Adipocyte (in vitro differentiated cells): Measurements from ENCODE around the gene MCM8.
"Not testable (repeated sequence)": the region's sequence is repeated elsewhere in the genome, so short reads cannot be mapped to it uniquely, and the experiment has no call there.

ENCODE experiments used
- DNase-seq: peaks from one replicate; pipeline ENCODE4 v3.0.0-alpha.2; 2015; ENCODE audit warnings: low read depth
- H3K27me3 ChIP-seq: replicated peaks from 2 replicates; pipeline ENCODE4 v1.7.0; 2013; ENCODE audit warnings: mild to moderate bottlenecking, low read length, moderate library complexity; ENCODE audit not compliant: control insufficient read depth, insufficient read depth
- H3K36me3 ChIP-seq: 2 replicates; pipeline ENCODE4 v1.7.0; 2013; ENCODE audit warnings: low read length, mild to moderate bottlenecking, moderate library complexity; ENCODE audit not compliant: control insufficient read depth, insufficient read depth, severe bottlenecking
- H3K4me1 ChIP-seq: 2 replicates; pipeline ENCODE4 v1.7.0; 2013; ENCODE audit warnings: mild to moderate bottlenecking, low read length, moderate library complexity; ENCODE audit not compliant: control insufficient read depth, insufficient read depth
- H3K4me3 ChIP-seq: 2 replicates; pipeline ENCODE4 v1.7.0; 2013; ENCODE audit warnings: mild to moderate bottlenecking, low read length, moderate library complexity
- H3K9ac ChIP-seq: 2 replicates; pipeline ENCODE4 v1.7.0; 2013; ENCODE audit warnings: mild to moderate bottlenecking, low read length, moderate library complexity
- H3K9me3 ChIP-seq: 2 replicates; pipeline ENCODE4 v1.7.0; 2013; ENCODE audit warnings: mild to moderate bottlenecking, low read length, moderate library complexity; ENCODE audit not compliant: control insufficient read depth

The MCM8 gene

DNA sequence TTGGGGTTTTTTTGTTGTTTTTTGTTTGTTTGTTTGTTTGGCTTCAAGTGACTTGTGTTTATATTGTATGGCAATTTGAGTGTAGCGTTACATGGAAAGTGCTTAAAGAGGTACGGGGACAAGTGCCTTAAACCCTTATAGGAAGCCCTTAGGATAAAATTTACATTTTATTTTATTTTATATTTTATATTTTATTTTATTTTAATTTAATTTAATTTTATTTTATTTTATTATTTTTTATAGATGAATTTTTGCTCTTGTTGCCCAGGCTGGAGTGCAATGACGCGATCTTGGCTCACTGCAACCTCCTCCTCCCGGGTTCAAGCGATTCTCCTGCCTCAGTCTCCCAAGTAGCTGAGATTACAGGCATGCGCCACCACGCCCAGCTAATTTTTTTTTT, 82.5 kb downstream of the MCM8 start:
- DNase-seq, H3K9ac ChIP-seq, H3K9me3 ChIP-seq, H3K4me3 ChIP-seq, H3K27me3 ChIP-seq: not testable (repeated sequence)
- Histone ChIP-seq H3K36me3 (peaks cover 66% of the 10 kb centered on the region), H3K4me1 (peaks cover 50% of the 10 kb centered on the region)

DNA sequence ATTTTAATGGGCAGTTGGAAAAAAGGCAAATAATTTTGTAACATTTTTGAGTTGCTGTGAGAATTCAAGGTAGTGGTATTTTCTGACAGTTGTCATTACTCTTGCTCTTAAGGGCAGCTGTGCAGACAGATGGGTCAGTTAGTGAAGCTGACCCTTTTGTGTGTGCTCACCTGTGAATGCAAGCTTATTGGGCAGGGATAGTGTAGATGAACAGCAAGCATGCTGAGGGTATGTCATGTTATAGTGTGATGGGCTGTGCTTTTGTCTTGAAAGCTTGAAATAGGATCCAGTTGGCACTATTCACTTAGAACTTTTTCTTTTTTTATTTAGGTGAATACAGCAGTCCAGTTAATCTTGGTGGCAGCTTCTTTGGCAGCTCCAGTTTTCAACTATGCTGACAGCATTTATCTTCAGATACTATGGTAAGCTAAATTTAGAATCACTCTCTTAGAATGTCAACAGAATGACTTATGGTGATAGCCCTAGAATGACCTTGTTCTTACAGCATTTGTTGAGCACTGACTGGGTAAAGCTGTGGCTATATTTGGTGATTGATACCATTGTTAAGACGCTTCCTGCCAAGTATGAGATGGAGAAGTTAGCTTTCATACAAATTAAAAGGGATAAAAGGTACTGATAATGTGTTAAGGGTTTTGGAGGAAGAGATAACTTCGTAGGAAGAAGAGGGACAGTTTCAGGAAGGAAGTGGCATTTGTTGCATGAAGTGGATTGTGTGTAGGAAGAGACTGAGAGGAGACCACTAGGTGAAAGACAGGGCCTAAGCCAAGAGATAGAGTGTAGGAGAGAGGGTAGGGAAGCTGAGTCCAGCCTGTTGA, 83.9 kb downstream of the MCM8 start:
- no peak overlapping the region for H3K4me3 ChIP-seq
- no peak for DNase-seq
- no peak overlapping the region for H3K9ac ChIP-seq
- H3K9me3 ChIP-seq = no peaks in the 10 kb centered on the region
- H3K4me1 ChIP-seq = peaks cover 40% of the 10 kb centered on the region
- peaks cover 75% of the 10 kb centered on the region for H3K36me3 ChIP-seq
- H3K27me3 ChIP-seq = no peaks in the 10 kb centered on the region

DNA sequence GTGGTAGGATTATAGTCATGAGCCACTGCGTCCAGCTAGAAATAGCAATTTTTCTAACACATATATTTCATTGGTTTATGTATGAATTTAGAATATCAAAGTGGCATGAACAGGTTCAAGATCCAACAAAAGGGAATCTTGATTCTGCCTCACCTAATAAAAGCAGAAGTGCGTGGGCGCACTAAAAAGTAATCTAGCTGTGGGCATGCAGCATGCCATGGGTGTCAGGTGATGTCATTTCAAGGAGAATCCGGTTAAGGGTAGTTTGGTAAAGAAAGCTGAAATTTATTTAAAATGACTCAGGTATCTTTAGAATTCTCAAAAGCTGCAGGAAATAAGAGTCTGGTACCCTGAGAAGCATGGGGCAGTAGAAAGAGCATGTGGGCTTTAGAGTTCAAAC, 85.8 kb downstream of the MCM8 start:
- Histone ChIP-seq H3K9ac (no peak overlapping the region), H3K36me3 (peaks cover 93% of the 10 kb centered on the region), H3K27me3 (no peaks in the 10 kb centered on the region), H3K4me1 (peaks cover 25% of the 10 kb centered on the region), H3K9me3 (no peaks in the 10 kb centered on the region), H3K4me3 (no peak overlapping the region)
- DNase-seq = no peak

DNA sequence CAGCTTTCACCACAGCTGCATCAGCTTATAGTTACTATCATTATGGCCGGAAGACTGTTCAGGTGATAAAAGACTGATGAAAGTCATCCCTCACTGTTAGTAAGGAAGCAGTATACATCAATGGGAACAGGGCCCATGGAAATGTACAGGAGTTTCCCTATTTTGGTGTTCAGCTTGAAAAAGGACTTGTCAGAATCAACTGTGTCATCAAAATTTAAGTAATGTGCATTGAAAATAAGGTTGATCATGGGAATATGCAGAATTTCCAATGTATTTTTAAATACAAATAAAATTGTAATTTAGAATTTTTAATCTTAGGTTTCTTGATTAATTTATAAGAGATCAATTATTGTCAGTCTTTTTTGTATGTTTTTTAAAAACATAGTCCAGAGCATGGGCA, 86.6 kb downstream of the MCM8 start:
- DNase-seq = no peak
- no peak overlapping the region for H3K9ac ChIP-seq
- no peak overlapping the region for H3K4me3 ChIP-seq
- no peaks in the 10 kb centered on the region for H3K9me3 ChIP-seq
- H3K36me3 ChIP-seq = peaks cover 93% of the 10 kb centered on the region
- peaks cover 22% of the 10 kb centered on the region for H3K4me1 ChIP-seq
- no peaks in the 10 kb centered on the region for H3K27me3 ChIP-seq

DNA sequence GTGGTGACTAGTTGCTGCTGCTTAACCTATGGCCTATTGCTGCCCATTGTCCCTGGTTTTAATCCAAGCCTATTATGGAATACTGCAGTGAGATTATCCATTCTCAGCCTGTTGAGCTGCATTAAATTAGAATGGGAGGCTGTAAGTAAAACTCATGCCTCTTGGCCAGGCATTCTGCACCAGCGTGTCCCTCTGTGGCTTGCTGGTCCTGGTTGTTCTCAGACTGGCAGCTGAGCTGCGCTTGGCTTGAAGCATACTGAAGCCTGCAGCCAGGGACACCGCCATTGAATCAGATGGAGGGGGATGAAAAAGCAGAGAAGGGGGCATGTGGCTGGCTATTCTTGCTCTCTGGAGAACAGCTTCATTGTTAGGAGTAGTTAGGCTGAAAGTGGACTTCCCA, 87.8 kb downstream of the MCM8 start:
- no peaks in the 10 kb centered on the region for H3K27me3 ChIP-seq
- no peak overlapping the region for H3K4me3 ChIP-seq
- H3K9me3 ChIP-seq = no peaks in the 10 kb centered on the region
- H3K4me1 ChIP-seq = peaks cover 20% of the 10 kb centered on the region
- no peak overlapping the region for H3K9ac ChIP-seq
- DNase-seq = no peak
- peaks cover 91% of the 10 kb centered on the region for H3K36me3 ChIP-seq

DNA sequence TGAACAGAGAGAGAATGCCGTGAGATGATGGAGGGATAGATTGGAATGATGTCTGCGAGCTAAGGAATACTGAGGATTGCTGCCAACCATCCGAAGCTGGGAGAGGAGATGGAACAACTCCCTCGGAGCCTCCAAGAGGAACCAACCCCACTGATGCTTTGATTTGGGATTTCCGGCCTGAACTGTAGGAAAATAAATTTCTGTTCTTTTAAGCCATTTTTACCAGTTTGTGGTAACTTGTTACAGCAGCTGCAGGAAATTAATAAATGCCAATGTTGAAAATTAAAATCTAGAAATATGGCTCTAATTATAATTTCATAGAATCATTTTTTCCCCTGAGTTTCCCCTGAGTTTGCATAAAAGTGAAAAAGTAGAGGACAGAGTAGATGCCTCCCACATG, 89.3 kb downstream of the MCM8 start:
- Histone ChIP-seq H3K9ac (no peak overlapping the region), H3K9me3 (no peaks in the 10 kb centered on the region), H3K27me3 (no peaks in the 10 kb centered on the region), H3K36me3 (peaks cover 78% of the 10 kb centered on the region), H3K4me1 (peaks cover 6% of the 10 kb centered on the region), H3K4me3 (no peak overlapping the region)
- DNase-seq = no peak

DNA sequence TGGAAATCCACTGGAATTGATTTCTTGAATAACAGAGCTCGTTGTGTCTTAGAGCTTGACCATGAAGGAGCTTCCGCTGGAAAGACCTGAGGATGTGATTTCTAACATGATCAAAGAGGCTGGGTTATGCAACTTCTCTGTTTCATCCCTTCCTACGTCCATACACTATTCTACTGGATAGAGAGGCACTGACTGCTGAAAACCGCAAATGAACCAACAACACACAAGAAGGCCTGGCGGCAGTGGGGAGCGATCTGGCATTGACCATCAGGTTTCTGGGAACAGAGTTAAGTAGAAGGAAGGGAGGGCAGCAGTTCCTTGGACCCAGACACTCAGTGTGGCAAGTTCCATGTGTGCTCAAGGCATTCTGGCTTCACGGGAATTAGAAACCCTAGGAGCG, 90.1 kb downstream of the MCM8 start:
- Histone ChIP-seq H3K36me3 (peaks cover 70% of the 10 kb centered on the region), H3K4me1 (peaks cover under 1% of the 10 kb centered on the region), H3K9me3 (no peaks in the 10 kb centered on the region)

DNA sequence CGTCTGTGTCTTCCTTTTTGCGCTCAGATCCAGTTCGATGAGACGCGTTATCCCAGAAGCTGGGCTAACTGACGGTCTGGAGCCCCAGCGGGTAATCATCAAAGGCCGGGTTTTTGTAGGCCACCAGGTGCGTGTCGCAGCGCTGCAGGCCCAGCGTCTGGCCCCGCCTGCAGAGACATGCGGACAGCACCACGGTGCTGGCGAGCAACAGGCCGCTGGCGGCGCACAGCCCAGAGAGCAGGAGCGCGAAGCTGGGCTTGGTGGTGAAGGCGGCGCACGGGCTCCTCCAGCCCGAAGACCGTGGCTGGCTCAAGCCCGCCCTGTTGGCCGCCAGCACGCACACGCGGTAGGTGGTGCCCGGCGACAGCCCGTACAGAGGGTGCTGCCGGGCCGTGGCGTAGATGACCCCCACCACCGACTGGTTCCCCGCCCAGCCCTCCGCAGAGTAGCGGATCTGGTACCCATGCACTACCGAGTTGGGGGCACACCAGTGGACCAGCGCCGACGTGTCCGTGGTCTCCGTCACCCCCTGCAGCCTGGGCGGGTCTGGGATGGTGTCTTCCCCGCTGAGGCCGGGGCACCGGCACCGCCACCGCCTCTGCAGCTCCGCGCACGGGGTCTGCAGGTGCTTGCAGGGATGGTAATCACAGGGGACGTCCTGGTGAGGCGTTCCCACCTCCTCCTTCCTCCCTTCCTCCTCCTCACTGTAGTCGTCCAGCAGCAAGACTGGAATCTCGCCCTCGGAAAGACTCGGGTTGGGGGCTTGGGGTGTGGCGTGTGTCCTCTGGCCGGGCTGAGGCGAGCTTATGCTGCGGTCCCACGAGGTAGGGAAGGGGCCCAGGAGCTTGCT, 90.7 kb downstream of the MCM8 start:
- H3K36me3 ChIP-seq = peaks cover 66% of the 10 kb centered on the region
- H3K9me3 ChIP-seq = no peaks in the 10 kb centered on the region
- no peak for DNase-seq
- no peak overlapping the region for H3K9ac ChIP-seq
- H3K4me1 ChIP-seq = no peaks in the 10 kb centered on the region
- no peak overlapping the region for H3K4me3 ChIP-seq
- H3K27me3 ChIP-seq = no peaks in the 10 kb centered on the region

More for the DNA sequence above, 90.1 kb downstream of the MCM8 start:
- DNase-seq = no peak
- Histone ChIP-seq H3K9ac (no peak overlapping the region), H3K4me3 (no peak overlapping the region), H3K27me3 (no peaks in the 10 kb centered on the region)

DNA sequence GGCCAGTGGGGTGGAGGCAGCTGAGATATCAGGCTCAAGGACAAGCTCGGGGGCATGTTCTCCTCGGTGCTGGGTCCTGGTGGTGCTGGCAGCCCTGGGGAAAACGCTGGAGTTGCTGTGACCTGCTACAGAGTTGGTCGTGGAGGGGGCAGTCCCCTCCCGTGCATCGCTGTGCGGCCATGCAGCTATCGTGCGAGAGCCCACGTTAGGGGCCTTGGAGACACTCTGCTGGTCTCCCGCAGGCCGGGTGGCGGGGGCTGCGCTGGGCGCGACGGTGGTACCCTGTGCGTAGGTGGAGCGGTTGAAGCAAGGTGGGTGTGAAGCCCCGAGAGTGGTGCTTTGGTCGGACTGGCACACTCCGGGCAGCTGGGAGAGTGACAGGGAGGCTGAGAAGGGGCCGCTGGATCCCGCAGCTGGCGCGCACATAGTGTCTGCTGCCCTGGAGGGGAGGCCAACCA, 91.4 kb downstream of the MCM8 start:
- Histone ChIP-seq H3K9me3 (no peaks in the 10 kb centered on the region), H3K9ac (no peak overlapping the region), H3K36me3 (peaks cover 60% of the 10 kb centered on the region), H3K4me1 (no peaks in the 10 kb centered on the region), H3K27me3 (no peaks in the 10 kb centered on the region), H3K4me3 (no peak overlapping the region)
- no peak for DNase-seq

DNA sequence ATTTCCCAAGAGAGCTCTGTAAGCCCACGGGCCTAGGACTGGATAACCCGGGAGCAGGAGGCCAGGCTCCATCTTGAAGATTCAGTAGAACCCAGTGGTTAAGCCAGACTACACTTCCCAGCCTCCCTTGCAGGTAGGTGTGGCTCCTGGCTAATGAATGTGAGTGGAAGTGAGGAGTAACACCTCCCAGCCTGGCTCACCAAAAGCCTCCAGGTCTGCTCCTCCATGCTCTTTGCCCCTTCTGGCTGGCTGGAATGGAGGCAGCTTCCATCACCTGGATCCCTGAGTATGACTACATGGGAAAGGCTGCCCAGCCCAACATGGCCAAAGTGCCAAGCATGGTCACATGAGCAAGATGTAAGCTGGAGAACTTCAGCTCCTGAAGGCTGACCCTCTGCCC, 93.7 kb downstream of the MCM8 start:
- H3K36me3 ChIP-seq = peaks cover 37% of the 10 kb centered on the region

DNA sequence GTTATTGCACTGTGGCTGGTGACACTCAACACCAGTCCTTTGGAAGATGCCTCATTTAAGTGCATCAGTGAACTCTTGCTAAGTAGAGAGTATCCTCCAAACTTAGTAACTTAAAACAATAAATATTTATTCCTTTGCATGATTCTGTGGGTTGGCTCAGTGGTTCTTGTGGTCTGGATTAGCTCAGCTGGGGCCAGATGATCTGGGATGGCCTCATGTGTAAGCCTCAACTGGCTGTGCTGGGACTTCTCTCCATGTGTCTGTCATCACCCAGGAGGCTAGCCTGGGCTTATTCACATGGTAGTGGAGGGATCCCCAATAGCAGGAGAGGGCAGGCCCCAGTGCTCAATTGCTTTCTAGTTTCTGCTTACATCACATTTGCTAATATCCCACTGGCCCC, 95.1 kb downstream of the MCM8 start:
- peaks cover 22% of the 10 kb centered on the region for H3K36me3 ChIP-seq
- H3K9ac ChIP-seq = no peak overlapping the region
- no peaks in the 10 kb centered on the region for H3K9me3 ChIP-seq
- no peaks in the 10 kb centered on the region for H3K4me1 ChIP-seq
- H3K27me3 ChIP-seq = no peaks in the 10 kb centered on the region
- no peak overlapping the region for H3K4me3 ChIP-seq
- no peak for DNase-seq

More for the DNA sequence above, 93.7 kb downstream of the MCM8 start:
- no peak for DNase-seq
- Histone ChIP-seq H3K4me1 (no peaks in the 10 kb centered on the region), H3K4me3 (no peak overlapping the region), H3K27me3 (no peaks in the 10 kb centered on the region), H3K9me3 (no peaks in the 10 kb centered on the region), H3K9ac (no peak overlapping the region)
